MM.1S (cell line): ENCODE results near the gene ABCB4.
A peak's percentile ranks its signal among the peaks of the same experiment; 100 is the strongest.
"Not testable (repeated sequence)": the region's sequence is repeated elsewhere in the genome, so short reads cannot be mapped to it uniquely, and the experiment has no call there.

ENCODE experiments used
- DNase-seq: peaks from one replicate; pipeline ENCODE4 v3.0.0-alpha.2; 2015
- H2AFZ ChIP-seq: fragments of 300-600 bp; sonication (generic); 2 replicates; pipeline ENCODE4 v1.6.0; 2016; ENCODE audit warnings: antibody characterized with exemption, low read length
- H3F3A ChIP-seq: fragments of 300-600 bp; sonication (generic); 2 replicates; pipeline ENCODE4 v1.6.1; 2016; ENCODE audit warnings: mild to moderate bottlenecking, antibody characterized with exemption, low read length, moderate library complexity, mixed read lengths; ENCODE audit not compliant: insufficient read depth
- H3K27ac ChIP-seq: fragments of 300-600 bp; sonication (generic); 2 replicates; pipeline ENCODE4 v1.5.1; 2016; ENCODE audit warnings: mild to moderate bottlenecking, low read length
- H3K27me3 ChIP-seq: fragments of 300-600 bp; sonication (generic); replicated peaks from 2 replicates; pipeline ENCODE4 v1.6.0; 2016; ENCODE audit warnings: low read length; ENCODE audit not compliant: insufficient read depth
- H3K36me3 ChIP-seq: fragments of 300-600 bp; sonication (generic); replicated peaks from 2 replicates; pipeline ENCODE4 v1.6.1; 2016; ENCODE audit warnings: mild to moderate bottlenecking, low read length, mixed read lengths; ENCODE audit not compliant: insufficient read depth
- H3K4me1 ChIP-seq: fragments of 300-600 bp; sonication (generic); 2 replicates; pipeline ENCODE4 v1.6.1; 2016; ENCODE audit warnings: low read length, mixed read lengths
- H3K4me2 ChIP-seq: fragments of 300-600 bp; sonication (generic); 2 replicates; pipeline ENCODE4 v1.6.0; 2016; ENCODE audit warnings: low read depth, low read length
- H3K4me3 ChIP-seq: fragments of 300-600 bp; sonication (generic); 2 replicates; pipeline ENCODE4 v1.5.1; 2016; ENCODE audit warnings: low read length, mixed read lengths
- H3K79me2 ChIP-seq: fragments of 300-600 bp; sonication (generic); 2 replicates; pipeline ENCODE4 v1.6.1; 2016; ENCODE audit warnings: mixed run types, low read length, mixed read lengths
- H3K9ac ChIP-seq: fragments of 300-600 bp; sonication (generic); 2 replicates; pipeline ENCODE4 v1.6.1; 2016; ENCODE audit warnings: low read length, mixed read lengths
- H3K9me2 ChIP-seq: fragments of 300-600 bp; sonication (generic); replicated peaks from 2 replicates; pipeline ENCODE4 v1.6.1; 2016; ENCODE audit warnings: mild to moderate bottlenecking, low read length, mixed read lengths; ENCODE audit not compliant: insufficient read depth
- H3K9me3 ChIP-seq: fragments of 300-600 bp; sonication (generic); replicated peaks from 2 replicates; pipeline ENCODE4 v1.6.1; 2016; ENCODE audit warnings: mild to moderate bottlenecking, low read length, mixed read lengths; ENCODE audit not compliant: insufficient read depth
- H4K20me1 ChIP-seq: fragments of 300-600 bp; sonication (generic); 2 replicates; pipeline ENCODE4 v1.6.1; 2016; ENCODE audit warnings: mild to moderate bottlenecking, low read length, moderate library complexity, mixed read lengths; ENCODE audit not compliant: insufficient read depth
- EZH2 ChIP-seq: fragments of 300-600 bp; sonication (generic); optimal IDR thresholded peaks from 2 replicates; pipeline ENCODE3; 2017; ENCODE audit warnings: low read depth, mild to moderate bottlenecking, antibody characterized with exemption, low read length, mixed read lengths
- EZH2phosphoT487 ChIP-seq: fragments of 300-600 bp; sonication (generic); IDR thresholded peaks from 2 replicates; pipeline ENCODE4 v1.6.1; 2018; ENCODE audit warnings: antibody characterized with exemption, low read length
- TF ChIP-seq, protein P1 (sequence below): fragments of 300-600 bp; sonication (generic); IDR thresholded peaks from 2 replicates; pipeline ENCODE4 v1.5.1; 2016; ENCODE audit warnings: antibody characterized with exemption, low read length, mixed read lengths

Gene ABCB4

GRCh38 chr7:87474533-87475358, 734 bp downstream of the ABCB4 start:
- Histone ChIP-seq H3K9me2 (no peaks in the 10 kb centered on the region), H4K20me1 (no peaks in the 10 kb centered on the region), H3K9me3 (no peaks in the 10 kb centered on the region), H3K4me1 (no peaks in the 10 kb centered on the region), H3K4me2 (peak overlapping the region; percentile 21; the same call in 1 of the 2 replicates), H3K36me3 (no peaks in the 10 kb centered on the region), H2AFZ (no peak overlapping the region), H3K27ac (no peak overlapping the region), H3K9ac (no peak overlapping the region), H3K27me3 (no peaks in the 10 kb centered on the region), H3K79me2 (no peaks in the 10 kb centered on the region), H3F3A (no peaks in the 10 kb centered on the region), H3K4me3 (no peak overlapping the region)
- no peak for TF ChIP-seq EZH2phosphoT487
- DNase-seq: no peak

DNA sequence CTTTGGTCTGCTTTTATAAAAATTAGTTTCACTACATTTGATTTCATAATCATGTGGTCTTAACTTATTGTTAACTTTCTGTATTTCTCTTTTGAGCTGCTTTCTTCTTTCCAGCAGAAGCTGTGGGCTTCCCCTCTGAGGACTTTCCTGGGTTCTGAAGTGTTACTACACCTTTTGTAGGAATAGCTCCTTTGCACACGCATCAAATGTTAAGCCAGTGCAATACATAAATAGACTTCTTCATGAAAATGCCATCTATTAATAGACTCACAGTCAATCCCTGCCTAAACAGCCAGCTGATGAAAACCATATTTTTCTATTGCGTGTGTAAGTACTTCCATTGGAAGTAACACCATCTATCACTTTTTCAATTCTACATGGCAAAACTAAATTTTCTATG, 1.5 kb downstream of the ABCB4 start:
- H4K20me1 ChIP-seq: no peaks in the 10 kb centered on the region
- no peaks in the 10 kb centered on the region for H3K79me2 ChIP-seq
- no peaks in the 10 kb centered on the region for H3F3A ChIP-seq
- no peak overlapping the region for H3K9ac ChIP-seq
- H3K4me2 ChIP-seq: no peak overlapping the region
- H2AFZ ChIP-seq: no peak overlapping the region
- H3K4me1 ChIP-seq: no peaks in the 10 kb centered on the region
- no peaks in the 10 kb centered on the region for H3K27me3 ChIP-seq
- H3K4me3 ChIP-seq: no peak overlapping the region
- H3K9me2 ChIP-seq: no peaks in the 10 kb centered on the region
- no peak overlapping the region for H3K27ac ChIP-seq
- no peaks in the 10 kb centered on the region for H3K36me3 ChIP-seq
- no peak for DNase-seq
- TF ChIP-seq, protein P1, sequence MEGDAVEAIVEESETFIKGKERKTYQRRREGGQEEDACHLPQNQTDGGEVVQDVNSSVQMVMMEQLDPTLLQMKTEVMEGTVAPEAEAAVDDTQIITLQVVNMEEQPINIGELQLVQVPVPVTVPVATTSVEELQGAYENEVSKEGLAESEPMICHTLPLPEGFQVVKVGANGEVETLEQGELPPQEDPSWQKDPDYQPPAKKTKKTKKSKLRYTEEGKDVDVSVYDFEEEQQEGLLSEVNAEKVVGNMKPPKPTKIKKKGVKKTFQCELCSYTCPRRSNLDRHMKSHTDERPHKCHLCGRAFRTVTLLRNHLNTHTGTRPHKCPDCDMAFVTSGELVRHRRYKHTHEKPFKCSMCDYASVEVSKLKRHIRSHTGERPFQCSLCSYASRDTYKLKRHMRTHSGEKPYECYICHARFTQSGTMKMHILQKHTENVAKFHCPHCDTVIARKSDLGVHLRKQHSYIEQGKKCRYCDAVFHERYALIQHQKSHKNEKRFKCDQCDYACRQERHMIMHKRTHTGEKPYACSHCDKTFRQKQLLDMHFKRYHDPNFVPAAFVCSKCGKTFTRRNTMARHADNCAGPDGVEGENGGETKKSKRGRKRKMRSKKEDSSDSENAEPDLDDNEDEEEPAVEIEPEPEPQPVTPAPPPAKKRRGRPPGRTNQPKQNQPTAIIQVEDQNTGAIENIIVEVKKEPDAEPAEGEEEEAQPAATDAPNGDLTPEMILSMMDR: no peak
- TF ChIP-seq EZH2phosphoT487: no peak
- TF ChIP-seq EZH2: no peak
- H3K9me3 ChIP-seq: no peaks in the 10 kb centered on the region

- no peak for TF ChIP-seq EZH2phosphoT487
- no peak for TF ChIP-seq EZH2
- TF ChIP-seq, protein P1: no peak
- H2AFZ ChIP-seq: no peak overlapping the region
- no peak overlapping the region for H3K9ac ChIP-seq
- no peaks in the 10 kb centered on the region for H3F3A ChIP-seq
- H3K9me3 ChIP-seq: no peaks in the 10 kb centered on the region
- H4K20me1 ChIP-seq: no peaks in the 10 kb centered on the region
- H3K27me3 ChIP-seq: no peaks in the 10 kb centered on the region
- no peak for DNase-seq
- H3K4me3 ChIP-seq: no peak overlapping the region
- H3K79me2 ChIP-seq: no peaks in the 10 kb centered on the region
- H3K36me3 ChIP-seq: no peaks in the 10 kb centered on the region
- H3K4me1 ChIP-seq: no peaks in the 10 kb centered on the region
- H3K27ac ChIP-seq: no peak overlapping the region
- H3K4me2 ChIP-seq: no peak overlapping the region
- no peaks in the 10 kb centered on the region for H3K9me2 ChIP-seq
These were observed 2.3 kb downstream of the ABCB4 start for GRCh38 chr7:87473192-87473591.

DNA sequence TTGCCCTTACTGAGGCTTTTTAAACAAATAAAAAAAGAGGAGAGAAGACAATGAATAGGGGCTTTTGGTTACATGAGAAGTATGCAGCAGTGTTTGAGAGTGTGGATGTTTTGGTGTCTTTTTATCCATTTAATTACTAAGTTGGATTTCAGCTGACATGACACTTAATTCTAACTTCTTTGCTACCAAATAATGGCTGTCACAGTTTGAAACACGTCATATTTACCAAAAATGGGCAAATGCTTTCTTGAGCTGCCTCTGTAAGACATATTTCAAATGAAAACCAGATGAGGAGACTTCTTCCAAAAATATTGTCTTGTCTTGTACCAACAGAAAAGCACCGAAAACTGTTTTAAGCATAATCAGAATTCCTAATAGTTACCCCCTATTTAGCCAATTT, 4.0 kb downstream of the ABCB4 start:
- Histone ChIP-seq H4K20me1 (no peaks in the 10 kb centered on the region), H3K27me3 (no peaks in the 10 kb centered on the region), H3K9me2 (no peaks in the 10 kb centered on the region), H3K9ac (no peak overlapping the region), H3K79me2 (no peaks in the 10 kb centered on the region), H3K4me2 (no peak overlapping the region), H3K27ac (no peak overlapping the region), H3K9me3 (no peaks in the 10 kb centered on the region), H3F3A (no peaks in the 10 kb centered on the region), H3K4me3 (no peak overlapping the region), H3K4me1 (no peaks in the 10 kb centered on the region), H3K36me3 (no peaks in the 10 kb centered on the region), H2AFZ (no peak overlapping the region)
- no peak for DNase-seq
- TF ChIP-seq EZH2phosphoT487: no peak
- TF ChIP-seq EZH2: no peak
- TF ChIP-seq, protein P1: no peak

- H3K4me3 ChIP-seq, H3K36me3 ChIP-seq, H3K9me2 ChIP-seq, DNase-seq, H3K4me1 ChIP-seq, H2AFZ ChIP-seq, H3F3A ChIP-seq, H3K9me3 ChIP-seq, H3K27me3 ChIP-seq, H3K79me2 ChIP-seq, H3K4me2 ChIP-seq, H3K9ac ChIP-seq, H3K27ac ChIP-seq, H4K20me1 ChIP-seq: not testable (repeated sequence)
These were observed 6.3 kb downstream of the ABCB4 start for GRCh38 chr7:87469204-87469603.
